Progenitor cell of endocrine pancreas (in vitro differentiated cells): ENCODE results near the gene CXCL14. TPM values are rescaled to one million over a fixed set of nuclear protein-coding genes. Genes with fewer than 3 reads are reported as not detected.

Experiments
- DNase-seq: peaks from one replicate; pipeline ENCODE4 v3.0.0; 2021; ENCODE audit warnings: low spot score; ENCODE audit not compliant: unreplicated experiment
- H3K27ac Mint-ChIP-seq: 2 replicates; pipeline ENCODE4 v1.8.0; 2021; ENCODE audit warnings: mild to moderate bottlenecking, moderate library complexity, mixed read lengths
- H3K27me3 Mint-ChIP-seq: 2 replicates; pipeline ENCODE4 v1.8.0; 2021; ENCODE audit warnings: mixed read lengths
- H3K36me3 Mint-ChIP-seq: 2 replicates; pipeline ENCODE4 v1.8.0; 2022; ENCODE audit warnings: mixed read lengths; ENCODE audit not compliant: insufficient read depth
- H3K4me1 Mint-ChIP-seq: 2 replicates; pipeline ENCODE4 v1.8.0; 2021; ENCODE audit warnings: low read depth, mixed read lengths
- H3K4me3 Mint-ChIP-seq: 2 replicates; pipeline ENCODE4 v1.8.0; 2021; ENCODE audit warnings: low read depth, mild to moderate bottlenecking, moderate library complexity, mixed read lengths
- H3K9me3 Mint-ChIP-seq: 2 replicates; pipeline ENCODE4 v1.8.0; 2021; ENCODE audit warnings: low read depth, mixed read lengths
- total RNA-seq: library from RNA; stranded (reverse); gene quantifications from 2 replicates; pipeline ENCODE4 v1.2.1, GENCODE V29; 2021
- TF ChIP-seq, protein P1 (sequence below): fragments of 200-600 bp; sonication (generic); IDR thresholded peaks from one replicate; pipeline ENCODE4 v1.5.0; 2021; ENCODE audit warnings: antibody characterized with exemption, mild to moderate bottlenecking; ENCODE audit not compliant: unreplicated experiment

The CXCL14 gene
- total RNA-seq, 1 donor from 2014 or later = 6.1 TPM

DNA sequence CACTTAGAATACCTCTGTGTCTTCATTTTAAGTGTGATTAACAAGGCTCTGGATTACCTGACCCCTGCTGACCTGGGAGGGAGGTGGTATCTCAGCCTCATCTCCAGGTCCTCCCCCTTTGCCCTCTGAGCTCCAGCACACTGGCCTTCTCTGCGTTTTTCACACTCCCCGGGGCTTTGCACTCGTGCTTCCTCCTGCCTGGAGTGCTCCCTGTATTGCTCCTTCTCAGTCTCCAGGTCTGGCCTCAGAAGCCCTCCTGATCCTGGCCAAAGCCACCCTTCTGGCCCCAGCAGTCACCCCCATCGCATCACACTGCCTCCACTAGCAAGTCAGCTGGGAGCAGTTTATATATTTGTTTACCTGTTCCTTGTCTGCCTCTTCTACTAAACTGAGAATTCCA lies 29.4 kb downstream of the CXCL14 start:
- no peak for DNase-seq
- Mint-ChIP-seq H3K27ac (no peak overlapping the region), H3K36me3 (no peaks in the 10 kb centered on the region), H3K4me3 (no peak overlapping the region), H3K27me3 (peaks cover 76% of the 10 kb centered on the region), H3K4me1 (peaks cover 1% of the 10 kb centered on the region), H3K9me3 (no peaks in the 10 kb centered on the region)
- TF ChIP-seq, protein P1, sequence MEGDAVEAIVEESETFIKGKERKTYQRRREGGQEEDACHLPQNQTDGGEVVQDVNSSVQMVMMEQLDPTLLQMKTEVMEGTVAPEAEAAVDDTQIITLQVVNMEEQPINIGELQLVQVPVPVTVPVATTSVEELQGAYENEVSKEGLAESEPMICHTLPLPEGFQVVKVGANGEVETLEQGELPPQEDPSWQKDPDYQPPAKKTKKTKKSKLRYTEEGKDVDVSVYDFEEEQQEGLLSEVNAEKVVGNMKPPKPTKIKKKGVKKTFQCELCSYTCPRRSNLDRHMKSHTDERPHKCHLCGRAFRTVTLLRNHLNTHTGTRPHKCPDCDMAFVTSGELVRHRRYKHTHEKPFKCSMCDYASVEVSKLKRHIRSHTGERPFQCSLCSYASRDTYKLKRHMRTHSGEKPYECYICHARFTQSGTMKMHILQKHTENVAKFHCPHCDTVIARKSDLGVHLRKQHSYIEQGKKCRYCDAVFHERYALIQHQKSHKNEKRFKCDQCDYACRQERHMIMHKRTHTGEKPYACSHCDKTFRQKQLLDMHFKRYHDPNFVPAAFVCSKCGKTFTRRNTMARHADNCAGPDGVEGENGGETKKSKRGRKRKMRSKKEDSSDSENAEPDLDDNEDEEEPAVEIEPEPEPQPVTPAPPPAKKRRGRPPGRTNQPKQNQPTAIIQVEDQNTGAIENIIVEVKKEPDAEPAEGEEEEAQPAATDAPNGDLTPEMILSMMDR = no peak

DNA sequence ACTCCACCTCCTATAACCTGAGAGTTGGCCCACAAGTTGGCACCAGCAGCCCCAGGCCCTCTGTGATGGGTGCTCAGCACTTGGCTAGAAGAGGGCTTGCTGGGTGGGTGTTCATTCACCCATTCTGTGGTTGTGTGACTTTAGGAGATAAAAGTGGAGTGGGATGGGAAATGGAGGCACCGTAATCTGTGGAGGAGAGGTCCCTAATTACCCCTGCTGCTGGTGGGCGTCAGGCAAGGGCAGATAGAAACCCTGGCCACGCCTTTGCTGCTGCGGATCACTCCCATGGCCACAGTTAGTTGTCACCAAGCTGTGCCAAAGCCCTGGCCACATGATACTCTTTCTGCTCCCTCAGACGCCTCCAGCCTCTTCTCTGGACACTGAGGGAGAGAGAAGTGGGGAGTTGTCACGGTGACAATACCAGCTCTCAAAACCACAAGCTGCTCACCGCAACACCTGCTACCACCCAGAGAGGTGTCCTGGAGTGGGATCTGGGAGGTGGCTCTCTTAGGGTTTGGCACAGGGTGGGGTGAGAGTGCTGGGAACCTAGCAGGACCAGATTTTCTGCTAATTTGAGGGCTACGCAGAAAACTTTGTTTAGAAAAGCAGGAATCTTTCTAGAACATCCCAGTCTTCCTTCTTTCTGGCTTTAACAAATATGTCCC lies 31.1 kb downstream of the CXCL14 start:
- no peak overlapping the region for H3K4me3 Mint-ChIP-seq
- no peak overlapping the region for H3K27ac Mint-ChIP-seq
- no peaks in the 10 kb centered on the region for H3K9me3 Mint-ChIP-seq
- no peaks in the 10 kb centered on the region for H3K36me3 Mint-ChIP-seq
- TF ChIP-seq, protein P1 = no peak
- DNase-seq = no peak
- peaks cover 85% of the 10 kb centered on the region for H3K27me3 Mint-ChIP-seq
- peaks cover 5% of the 10 kb centered on the region for H3K4me1 Mint-ChIP-seq

DNA sequence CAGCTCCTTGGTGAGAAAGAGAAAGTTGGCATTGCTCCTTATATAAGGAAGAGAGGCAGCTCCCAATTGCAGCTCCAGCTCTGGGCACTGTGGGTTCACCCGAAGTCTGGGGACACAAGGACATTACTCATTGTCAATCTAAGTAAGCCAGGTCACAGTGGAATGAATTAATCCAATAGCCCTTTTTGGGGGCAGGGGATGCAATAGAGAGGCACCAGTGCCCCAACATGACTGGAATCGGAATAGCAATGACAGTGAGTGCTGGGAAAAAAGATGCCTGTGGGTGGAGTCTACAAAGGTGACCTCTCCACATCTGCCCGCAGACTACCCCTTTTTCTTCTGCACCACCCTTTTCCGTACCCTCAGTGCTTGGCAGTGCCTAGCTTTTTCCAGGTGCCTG lies 31.9 kb downstream of the CXCL14 start:
- H3K27ac Mint-ChIP-seq = no peak overlapping the region
- H3K36me3 Mint-ChIP-seq = no peaks in the 10 kb centered on the region
- TF ChIP-seq, protein P1 = no peak
- no peak overlapping the region for H3K4me3 Mint-ChIP-seq
- peaks cover 4% of the 10 kb centered on the region for H3K4me1 Mint-ChIP-seq
- H3K9me3 Mint-ChIP-seq = no peaks in the 10 kb centered on the region
- no peak for DNase-seq
- H3K27me3 Mint-ChIP-seq = peaks cover 90% of the 10 kb centered on the region

DNA sequence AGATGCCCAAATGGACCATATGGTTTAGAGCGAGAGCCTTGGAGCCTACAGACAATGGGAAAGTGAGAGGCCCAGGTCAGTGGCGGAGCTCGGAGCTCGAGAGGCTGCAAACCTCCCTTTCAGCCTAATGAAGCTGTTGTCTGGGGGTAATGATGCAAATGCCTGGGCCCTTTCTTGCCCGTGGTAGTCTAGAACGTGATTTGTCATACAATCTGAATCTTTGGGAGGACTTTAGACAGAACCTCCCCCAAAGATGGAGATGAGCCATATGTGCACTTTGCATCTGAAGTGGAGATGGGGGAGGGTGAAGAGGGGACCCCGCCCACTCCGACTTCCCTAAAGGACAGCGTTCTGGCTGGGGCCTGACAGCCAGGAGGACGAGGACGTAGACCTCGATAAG lies 32.7 kb downstream of the CXCL14 start:
- H3K27me3 Mint-ChIP-seq = peaks cover 94% of the 10 kb centered on the region
- peaks cover 4% of the 10 kb centered on the region for H3K4me1 Mint-ChIP-seq
- no peaks in the 10 kb centered on the region for H3K36me3 Mint-ChIP-seq
- H3K9me3 Mint-ChIP-seq = no peaks in the 10 kb centered on the region
- no peak for DNase-seq
- no peak overlapping the region for H3K4me3 Mint-ChIP-seq
- TF ChIP-seq, protein P1 = no peak
- H3K27ac Mint-ChIP-seq = no peak overlapping the region

DNA sequence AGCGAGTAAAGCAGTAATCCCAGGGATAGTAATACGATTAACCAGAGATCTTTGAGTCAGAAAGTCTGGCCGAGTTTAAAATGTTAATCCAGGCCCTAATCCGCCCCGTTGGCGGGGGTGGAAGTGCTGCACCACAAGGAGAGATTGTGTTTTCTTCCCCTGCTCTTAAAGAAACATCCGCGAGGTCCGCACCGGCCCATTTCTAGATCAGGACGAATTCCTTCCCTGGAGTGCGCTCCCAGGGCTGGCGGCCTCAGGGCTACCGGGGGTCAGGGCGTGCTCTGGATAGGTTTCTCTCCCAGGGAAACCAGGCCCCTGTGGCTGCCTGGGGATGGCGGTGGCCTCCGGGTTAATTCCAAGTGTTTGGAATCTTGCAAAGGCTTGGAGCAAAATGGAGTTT lies 33.7 kb downstream of the CXCL14 start:
- Mint-ChIP-seq H3K4me3 (no peak overlapping the region), H3K36me3 (no peaks in the 10 kb centered on the region), H3K27me3 (peaks cover 96% of the 10 kb centered on the region), H3K4me1 (peaks cover 4% of the 10 kb centered on the region), H3K9me3 (no peaks in the 10 kb centered on the region), H3K27ac (no peak overlapping the region)
- TF ChIP-seq, protein P1 = no peak
- no peak for DNase-seq
